HG03196 (cell line): ENCODE data around the gene UTP11.

ENCODE experiments used
- ATAC-seq: cut with Tn5 transposase; IDR thresholded peaks from one replicate; pipeline ENCODE4 v1.9.1; 2021; ENCODE audit not compliant: unreplicated experiment

UTP11 gene

DNA sequence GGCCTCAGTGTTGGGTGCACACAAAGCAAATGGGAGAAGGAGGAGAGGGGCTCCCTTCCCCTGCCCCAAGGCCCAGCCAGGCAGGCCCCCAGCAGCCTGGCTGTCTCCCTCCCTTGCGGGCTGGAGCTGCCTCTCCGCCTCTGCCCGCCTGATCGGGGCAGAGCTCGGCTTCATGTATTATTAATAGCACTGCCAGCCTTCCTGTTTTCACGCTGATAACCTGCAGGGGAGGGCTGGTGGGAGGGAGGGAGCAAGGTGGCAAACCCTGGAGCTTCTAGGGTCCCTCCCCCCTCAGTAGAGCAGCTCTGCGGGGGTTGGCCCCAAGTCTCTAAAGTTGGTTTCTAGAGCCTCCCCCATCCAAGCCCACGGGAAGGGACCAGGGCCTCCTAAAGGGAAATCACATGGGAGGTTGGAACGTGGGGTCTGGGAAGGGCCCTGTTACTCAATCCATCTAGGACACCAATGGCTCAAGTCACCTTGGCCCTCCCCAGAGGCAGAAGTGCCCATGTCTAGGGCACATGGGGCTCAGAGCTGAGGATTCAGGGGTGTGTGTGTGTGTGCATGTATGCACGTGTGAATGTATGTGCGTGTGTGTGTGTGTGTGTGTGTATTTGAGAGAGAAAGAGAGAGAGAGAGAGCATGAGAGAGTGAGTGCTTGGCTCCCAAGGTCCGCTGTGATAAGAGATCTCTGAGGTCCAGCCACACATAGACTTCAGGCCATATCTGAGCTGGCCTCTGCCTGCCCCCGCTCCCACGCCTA is 55.9 kb downstream of the UTP11 start:
- ATAC-seq: no peak

DNA sequence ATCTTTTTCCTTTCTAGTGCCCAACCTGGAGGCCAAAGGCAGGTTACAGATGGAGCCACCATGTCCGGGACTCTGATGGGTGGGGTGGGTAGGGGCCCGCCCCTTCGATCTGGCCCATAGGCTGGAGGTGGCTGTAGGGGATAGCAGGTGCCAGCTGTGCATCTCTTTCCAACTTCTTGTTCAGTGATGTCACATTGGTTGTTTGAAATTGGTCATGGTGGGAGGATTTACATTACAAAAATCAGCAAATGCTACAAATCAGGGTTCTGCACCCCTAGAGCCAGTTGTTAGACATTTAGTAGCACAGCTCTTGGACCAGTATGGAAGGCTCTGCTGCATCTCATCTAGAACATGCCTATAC is 56.4 kb downstream of the UTP11 start:
- no peak for ATAC-seq

DNA sequence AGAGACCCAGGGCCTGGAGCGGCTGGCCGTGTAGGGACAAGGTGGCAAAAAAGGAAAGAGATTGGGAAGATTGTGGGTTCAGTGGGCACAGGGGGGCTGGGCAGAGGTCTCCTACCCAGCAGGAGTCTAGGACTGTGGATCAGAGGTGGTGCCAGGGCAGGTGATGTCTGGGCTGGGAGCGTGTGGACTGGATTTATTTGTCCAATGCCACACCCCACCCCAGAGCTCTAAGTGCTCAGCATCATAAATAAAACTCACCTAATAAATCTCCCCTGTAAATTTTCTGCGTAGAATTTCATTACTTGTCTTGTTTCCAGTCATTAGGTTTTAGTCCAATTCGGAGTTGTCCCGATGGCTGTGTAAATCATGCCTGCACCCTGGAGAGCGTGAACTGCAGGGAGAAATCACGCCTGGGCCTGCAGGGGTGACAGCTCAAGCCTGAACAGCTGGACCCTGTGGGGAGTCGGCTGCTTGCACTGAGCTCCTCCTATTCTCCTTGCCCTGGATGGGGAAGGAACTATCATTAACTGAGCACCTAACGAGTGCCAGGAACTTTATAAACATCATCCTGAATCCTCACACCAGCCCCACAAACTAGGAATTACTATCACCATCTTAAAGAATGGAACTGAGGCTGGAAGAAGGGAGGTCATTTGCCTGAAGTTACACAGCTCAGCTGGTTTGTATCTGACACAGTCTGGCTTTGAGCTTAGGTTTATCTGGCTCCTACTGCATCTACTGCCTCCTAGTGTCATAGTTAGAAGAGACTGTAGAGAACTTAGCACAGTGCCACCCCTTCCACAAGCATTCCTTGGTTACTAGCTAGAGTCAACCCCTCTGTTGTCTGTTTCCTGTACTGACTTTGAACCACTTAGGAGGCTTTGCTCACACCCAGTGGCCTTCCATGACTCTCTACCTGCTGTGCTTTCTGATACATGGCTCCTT is 59.0 kb downstream of the UTP11 start:
- ATAC-seq: no peak

- ATAC-seq: no peak
These were observed 60.3 kb downstream of the UTP11 start for GRCh38 chr1:38072858-38073257.

GRCh38 chr1:38073534-38074301 is 61.2 kb downstream of the UTP11 start:
- ATAC-seq: no peak

- ATAC-seq: no peak
These were observed 61.8 kb downstream of the UTP11 start for GRCh38 chr1:38074302-38074677.
